ENCODE measurements around the gene SGCD.

DNA sequence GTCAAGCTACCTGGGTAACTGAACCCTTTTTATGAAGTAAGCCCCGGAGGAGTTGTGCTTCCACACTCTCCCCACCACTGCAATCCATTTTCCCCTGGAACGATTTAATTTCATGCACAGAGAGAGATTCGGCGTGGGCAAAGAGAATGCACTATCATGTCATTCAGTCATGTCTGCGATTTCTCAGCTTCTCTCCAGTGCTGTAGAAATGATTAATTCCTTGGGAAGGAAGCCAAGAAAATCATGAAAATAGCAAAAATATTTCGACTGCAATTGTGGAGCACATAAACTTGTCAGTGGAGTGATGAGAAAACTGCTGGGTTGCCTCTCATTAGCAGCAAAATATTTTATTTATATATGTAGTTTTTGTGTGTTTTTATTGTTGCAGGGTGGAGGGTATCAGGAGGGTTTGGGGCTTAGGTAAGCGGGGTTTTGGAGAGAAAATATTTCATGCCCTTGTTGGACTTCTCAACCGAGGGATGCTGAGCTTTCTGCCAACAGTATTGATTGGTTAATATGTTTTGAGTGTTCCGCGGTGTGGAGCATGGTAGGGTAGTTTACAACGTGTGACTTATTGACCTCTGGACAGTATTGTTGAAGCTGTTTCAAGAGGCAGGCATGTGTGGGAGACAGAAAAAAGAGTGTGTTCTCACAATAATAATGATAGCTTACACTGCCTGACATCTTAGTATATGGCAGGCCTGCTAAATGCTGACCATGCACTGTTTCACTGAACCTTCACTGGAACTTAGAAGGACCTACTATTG, 69.3 kb downstream of the SGCD start:
- TF ChIP-seq, protein P1, sequence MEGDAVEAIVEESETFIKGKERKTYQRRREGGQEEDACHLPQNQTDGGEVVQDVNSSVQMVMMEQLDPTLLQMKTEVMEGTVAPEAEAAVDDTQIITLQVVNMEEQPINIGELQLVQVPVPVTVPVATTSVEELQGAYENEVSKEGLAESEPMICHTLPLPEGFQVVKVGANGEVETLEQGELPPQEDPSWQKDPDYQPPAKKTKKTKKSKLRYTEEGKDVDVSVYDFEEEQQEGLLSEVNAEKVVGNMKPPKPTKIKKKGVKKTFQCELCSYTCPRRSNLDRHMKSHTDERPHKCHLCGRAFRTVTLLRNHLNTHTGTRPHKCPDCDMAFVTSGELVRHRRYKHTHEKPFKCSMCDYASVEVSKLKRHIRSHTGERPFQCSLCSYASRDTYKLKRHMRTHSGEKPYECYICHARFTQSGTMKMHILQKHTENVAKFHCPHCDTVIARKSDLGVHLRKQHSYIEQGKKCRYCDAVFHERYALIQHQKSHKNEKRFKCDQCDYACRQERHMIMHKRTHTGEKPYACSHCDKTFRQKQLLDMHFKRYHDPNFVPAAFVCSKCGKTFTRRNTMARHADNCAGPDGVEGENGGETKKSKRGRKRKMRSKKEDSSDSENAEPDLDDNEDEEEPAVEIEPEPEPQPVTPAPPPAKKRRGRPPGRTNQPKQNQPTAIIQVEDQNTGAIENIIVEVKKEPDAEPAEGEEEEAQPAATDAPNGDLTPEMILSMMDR (IDR thresholded peaks at IDR 0.05 in 2 of 3, conservative IDR thresholded peaks at IDR 0.05 in 1 of 3; ENCODE audit: borderline replicate concordance in 1 of 3, insufficient read depth in 1 of 3, low read depth in 2 of 3, low read length in 2 of 3), result no peak
- TF ChIP-seq, protein P2, sequence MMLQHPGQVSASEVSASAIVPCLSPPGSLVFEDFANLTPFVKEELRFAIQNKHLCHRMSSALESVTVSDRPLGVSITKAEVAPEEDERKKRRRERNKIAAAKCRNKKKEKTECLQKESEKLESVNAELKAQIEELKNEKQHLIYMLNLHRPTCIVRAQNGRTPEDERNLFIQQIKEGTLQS (IDR thresholded peaks at IDR 0.05), result no peak

All from HCT116 (cell line).